ENCODE measurements around the gene DCAF5. TPM values are rescaled to one million over a fixed set of nuclear protein-coding genes. Genes with fewer than 3 reads are reported as not detected.

The DCAF5 gene
- total RNA-seq, 1 donor from 2014 or later, result 14.5 TPM

- H3K4me3 ChIP-seq (ENCODE audit: low read depth, low read length), result no peak overlapping the region
- DNase-seq (ENCODE audit: low read depth), result no peak
- TF ChIP-seq CTCF (conservative IDR thresholded peaks at IDR 0.05; ENCODE audit: low read depth, low read length), result no peak
These were observed 56.0 kb downstream of the DCAF5 start for GRCh38 chr14:69096781-69097475.

GRCh38 chr14:69096246-69096645 lies 56.7 kb downstream of the DCAF5 start:
- no peak for TF ChIP-seq CTCF (conservative IDR thresholded peaks at IDR 0.05; ENCODE audit: low read depth, low read length)
- H3K4me3 ChIP-seq (ENCODE audit: low read depth, low read length), result no peak overlapping the region

GRCh38 chr14:69094481-69094880 lies 58.4 kb downstream of the DCAF5 start:
- no peak for TF ChIP-seq CTCF (conservative IDR thresholded peaks at IDR 0.05; ENCODE audit: low read depth, low read length)
- H3K4me3 ChIP-seq (ENCODE audit: low read depth, low read length), result no peak overlapping the region
- DNase-seq (ENCODE audit: low read depth), result no peak

More at GRCh38 chr14:69096246-69096645, 56.7 kb downstream of the DCAF5 start:
- DNase-seq (ENCODE audit: low read depth), result no peak

- no peak for TF ChIP-seq CTCF (conservative IDR thresholded peaks at IDR 0.05; ENCODE audit: low read depth, low read length)
- no peak overlapping the region for H3K4me3 ChIP-seq (ENCODE audit: low read depth, low read length)
- DNase-seq (ENCODE audit: low read depth), result no peak
These were observed 59.1 kb downstream of the DCAF5 start for GRCh38 chr14:69093631-69094421.

- no peak for DNase-seq (ENCODE audit: low read depth)
- TF ChIP-seq CTCF (conservative IDR thresholded peaks at IDR 0.05; ENCODE audit: low read depth, low read length), result no peak
- no peak overlapping the region for H3K4me3 ChIP-seq (ENCODE audit: low read depth, low read length)
These were observed 60.0 kb downstream of the DCAF5 start for GRCh38 chr14:69092840-69093422.

- DNase-seq (ENCODE audit: low read depth), result no peak
- no peak for TF ChIP-seq CTCF (conservative IDR thresholded peaks at IDR 0.05; ENCODE audit: low read depth, low read length)
These were observed 61.2 kb downstream of the DCAF5 start for GRCh38 chr14:69091695-69092094.

More at GRCh38 chr14:69091695-69092094, 61.2 kb downstream of the DCAF5 start:
- H3K4me3 ChIP-seq (ENCODE audit: low read depth, low read length), result no peak overlapping the region

Data from epithelial cell of proximal tubule (primary cell).